ENCODE measurements around the gene MEG3. TPM values are rescaled to one million over a fixed set of nuclear protein-coding genes. Genes with fewer than 3 reads are reported as not detected.
A peak's percentile ranks its signal among the peaks of the same experiment; 100 is the strongest.

Gene MEG3
- total and polyA plus RNA-seq, 2 experiments from 2014 or later, result not detected

DNA sequence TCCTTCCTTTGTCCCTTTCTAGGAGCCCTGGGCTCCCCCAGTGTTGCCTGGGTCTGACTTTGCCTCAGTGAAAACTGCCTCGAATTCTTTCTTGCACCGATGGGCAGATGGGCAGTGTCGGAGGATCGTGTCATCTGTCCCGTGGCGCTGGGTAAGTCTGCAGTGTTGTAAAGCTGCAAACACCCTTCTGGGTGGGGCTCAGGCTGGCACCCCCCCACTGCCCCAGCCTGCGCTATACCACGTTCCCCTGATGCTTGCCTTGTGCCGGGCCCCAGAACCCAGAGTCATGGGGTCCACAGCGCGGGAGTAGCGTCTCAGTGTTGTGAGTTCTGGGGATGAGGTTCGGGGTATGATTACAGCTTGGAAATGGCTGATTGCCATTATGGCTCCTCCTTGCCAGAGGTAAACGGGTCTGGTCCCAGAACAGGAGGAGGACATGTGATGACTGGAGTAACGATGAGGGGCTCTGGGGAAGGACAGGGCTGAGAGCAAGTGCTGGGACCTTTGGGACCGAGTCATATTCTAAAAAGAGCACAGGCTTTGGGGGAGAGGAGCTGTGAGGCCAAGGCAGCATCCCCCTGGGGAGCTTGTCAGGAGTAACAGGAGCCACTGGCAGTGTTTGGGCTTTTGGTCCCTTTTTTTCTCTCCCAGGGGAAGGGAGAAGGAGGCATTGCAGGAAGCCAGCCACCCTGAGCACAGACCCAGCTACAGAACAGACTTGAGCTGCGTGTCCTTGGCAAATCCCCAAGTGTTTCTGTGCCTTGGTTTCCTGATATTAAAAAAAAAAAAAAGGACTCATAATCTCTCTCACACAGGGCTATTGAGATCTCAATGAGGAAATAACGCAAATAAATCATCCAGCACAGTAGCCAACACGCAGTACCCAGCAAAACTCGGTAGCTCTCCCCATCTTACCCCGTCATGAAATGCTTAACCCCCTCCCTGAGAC lies 73.3 kb downstream of the MEG3 start (continued):
- TF ChIP-seq, protein P1, sequence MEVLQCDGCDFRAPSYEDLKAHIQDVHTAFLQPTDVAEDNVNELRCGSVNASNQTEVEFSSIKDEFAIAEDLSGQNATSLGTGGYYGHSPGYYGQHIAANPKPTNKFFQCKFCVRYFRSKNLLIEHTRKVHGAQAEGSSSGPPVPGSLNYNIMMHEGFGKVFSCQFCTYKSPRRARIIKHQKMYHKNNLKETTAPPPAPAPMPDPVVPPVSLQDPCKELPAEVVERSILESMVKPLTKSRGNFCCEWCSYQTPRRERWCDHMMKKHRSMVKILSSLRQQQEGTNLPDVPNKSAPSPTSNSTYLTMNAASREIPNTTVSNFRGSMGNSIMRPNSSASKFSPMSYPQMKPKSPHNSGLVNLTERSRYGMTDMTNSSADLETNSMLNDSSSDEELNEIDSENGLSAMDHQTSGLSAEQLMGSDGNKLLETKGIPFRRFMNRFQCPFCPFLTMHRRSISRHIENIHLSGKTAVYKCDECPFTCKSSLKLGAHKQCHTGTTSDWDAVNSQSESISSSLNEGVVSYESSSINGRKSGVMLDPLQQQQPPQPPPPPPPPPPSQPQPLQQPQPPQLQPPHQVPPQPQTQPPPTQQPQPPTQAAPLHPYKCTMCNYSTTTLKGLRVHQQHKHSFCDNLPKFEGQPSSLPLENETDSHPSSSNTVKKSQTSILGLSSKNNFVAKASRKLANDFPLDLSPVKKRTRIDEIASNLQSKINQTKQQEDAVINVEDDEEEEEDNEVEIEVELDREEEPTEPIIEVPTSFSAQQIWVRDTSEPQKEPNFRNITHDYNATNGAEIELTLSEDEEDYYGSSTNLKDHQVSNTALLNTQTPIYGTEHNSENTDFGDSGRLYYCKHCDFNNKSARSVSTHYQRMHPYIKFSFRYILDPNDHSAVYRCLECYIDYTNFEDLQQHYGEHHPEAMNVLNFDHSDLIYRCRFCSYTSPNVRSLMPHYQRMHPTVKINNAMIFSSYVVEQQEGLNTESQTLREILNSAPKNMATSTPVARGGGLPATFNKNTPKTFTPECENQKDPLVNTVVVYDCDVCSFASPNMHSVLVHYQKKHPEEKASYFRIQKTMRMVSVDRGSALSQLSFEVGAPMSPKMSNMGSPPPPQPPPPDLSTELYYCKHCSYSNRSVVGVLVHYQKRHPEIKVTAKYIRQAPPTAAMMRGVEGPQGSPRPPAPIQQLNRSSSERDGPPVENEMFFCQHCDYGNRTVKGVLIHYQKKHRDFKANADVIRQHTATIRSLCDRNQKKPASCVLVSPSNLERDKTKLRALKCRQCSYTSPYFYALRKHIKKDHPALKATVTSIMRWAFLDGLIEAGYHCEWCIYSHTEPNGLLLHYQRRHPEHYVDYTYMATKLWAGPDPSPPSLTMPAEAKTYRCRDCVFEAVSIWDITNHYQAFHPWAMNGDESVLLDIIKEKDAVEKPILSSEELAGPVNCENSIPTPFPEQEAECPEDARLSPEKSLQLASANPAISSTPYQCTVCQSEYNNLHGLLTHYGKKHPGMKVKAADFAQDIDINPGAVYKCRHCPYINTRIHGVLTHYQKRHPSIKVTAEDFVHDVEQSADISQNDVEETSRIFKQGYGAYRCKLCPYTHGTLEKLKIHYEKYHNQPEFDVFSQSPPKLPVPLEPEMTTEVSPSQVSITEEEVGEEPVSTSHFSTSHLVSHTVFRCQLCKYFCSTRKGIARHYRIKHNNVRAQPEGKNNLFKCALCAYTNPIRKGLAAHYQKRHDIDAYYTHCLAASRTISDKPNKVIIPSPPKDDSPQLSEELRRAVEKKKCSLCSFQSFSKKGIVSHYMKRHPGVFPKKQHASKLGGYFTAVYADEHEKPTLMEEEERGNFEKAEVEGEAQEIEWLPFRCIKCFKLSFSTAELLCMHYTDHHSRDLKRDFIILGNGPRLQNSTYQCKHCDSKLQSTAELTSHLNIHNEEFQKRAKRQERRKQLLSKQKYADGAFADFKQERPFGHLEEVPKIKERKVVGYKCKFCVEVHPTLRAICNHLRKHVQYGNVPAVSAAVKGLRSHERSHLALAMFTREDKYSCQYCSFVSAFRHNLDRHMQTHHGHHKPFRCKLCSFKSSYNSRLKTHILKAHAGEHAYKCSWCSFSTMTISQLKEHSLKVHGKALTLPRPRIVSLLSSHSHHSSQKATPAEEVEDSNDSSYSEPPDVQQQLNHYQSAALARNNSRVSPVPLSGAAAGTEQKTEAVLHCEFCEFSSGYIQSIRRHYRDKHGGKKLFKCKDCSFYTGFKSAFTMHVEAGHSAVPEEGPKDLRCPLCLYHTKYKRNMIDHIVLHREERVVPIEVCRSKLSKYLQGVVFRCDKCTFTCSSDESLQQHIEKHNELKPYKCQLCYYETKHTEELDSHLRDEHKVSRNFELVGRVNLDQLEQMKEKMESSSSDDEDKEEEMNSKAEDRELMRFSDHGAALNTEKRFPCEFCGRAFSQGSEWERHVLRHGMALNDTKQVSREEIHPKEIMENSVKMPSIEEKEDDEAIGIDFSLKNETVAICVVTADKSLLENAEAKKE (CRISPR knock-in tag; IDR thresholded peaks at IDR 0.05), result no peak
- TF ChIP-seq EZH2phosphoT487 (IDR thresholded peaks at IDR 0.05; ENCODE audit: unreplicated experiment) (no peak), ZNF114 (CRISPR knock-in tag; IDR thresholded peaks at IDR 0.05) (no peak), NANOG (IDR thresholded peaks at IDR 0.05; ENCODE audit: borderline replicate concordance) (no peak)

DNA sequence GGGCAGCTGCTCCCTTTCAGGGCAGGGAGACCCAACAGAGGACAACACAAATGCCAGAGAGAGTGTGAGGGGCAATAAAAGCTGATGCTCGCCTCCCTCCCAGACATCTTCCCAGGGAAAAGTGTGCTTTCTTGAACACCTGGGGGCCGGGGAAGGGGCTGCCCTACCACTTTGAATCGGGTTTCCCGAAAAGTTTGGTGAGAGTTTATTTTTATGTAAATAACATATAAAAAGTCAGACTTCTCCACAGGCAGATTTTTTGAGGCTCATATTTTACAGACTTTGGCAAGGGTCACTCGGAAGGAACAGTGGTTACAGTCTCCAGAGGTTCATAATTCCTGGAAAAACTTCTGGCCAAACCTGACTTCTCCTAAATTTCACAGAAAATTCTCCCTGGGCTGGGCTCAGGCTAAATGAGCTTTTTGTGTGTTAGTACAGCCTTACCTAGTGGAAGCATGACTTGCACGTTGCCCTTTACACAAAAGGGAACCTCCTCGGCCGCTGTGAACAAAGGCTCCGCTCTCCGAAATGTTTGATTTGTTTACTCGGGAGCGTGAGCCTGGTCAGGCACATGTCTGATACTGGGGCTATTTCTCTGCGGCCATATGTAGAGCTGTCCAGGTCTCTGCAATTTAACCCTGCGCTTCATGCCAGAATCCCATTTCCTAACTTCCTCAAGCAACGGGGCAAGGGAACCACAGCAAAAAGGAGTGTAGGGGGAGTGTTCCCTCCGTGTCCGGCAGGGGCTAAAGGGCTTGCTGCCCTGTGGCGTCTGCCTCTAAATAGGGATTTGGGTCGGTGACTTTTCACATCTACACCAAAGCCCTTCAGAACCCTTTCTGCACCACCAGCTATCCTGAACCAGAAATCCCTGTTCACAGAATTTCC lies 74.2 kb downstream of the MEG3 start:
- Mint-ChIP-seq H3K4me1 (peaks cover 59% of the 10 kb centered on the region), H3K27ac (peak overlapping the region; percentile 71; the same call in 1 of the 2 replicates), H3K27me3 (ENCODE audit: insufficient read depth, low read depth, poor library complexity) (peaks cover 41% of the 10 kb centered on the region), H3K4me3 (peak overlapping the region; percentile 71), H3K36me3 (ENCODE audit: low read depth) (peaks cover 6% of the 10 kb centered on the region; the same call in 2 of the 3 replicates), H3K9me3 (peaks cover 13% of the 10 kb centered on the region)
- peak; percentile 65 for DNase-seq (ENCODE audit: low spot score)
- Histone ChIP-seq H2AFZ (peak overlapping the region; percentile 99), H4K20me1 (replicated peaks; ENCODE audit: insufficient read depth) (no peaks in the 10 kb centered on the region), H3K9me2 (ENCODE audit: insufficient read depth) (no peaks in the 10 kb centered on the region), H3K27ac (ENCODE audit: low read depth) (no peak overlapping the region), H3K79me2 (replicated peaks; ENCODE audit: insufficient read depth) (no peaks in the 10 kb centered on the region), H3K4me1 (ENCODE audit: insufficient read depth) (peaks cover 37% of the 10 kb centered on the region), H3K4me2 (peak overlapping the region; percentile 81), H3F3A (replicated peaks; ENCODE audit: low read depth) (no peaks in the 10 kb centered on the region), H3K36me3 (ENCODE audit: insufficient read depth) (no peaks in the 10 kb centered on the region), H3K27me3 (ENCODE audit: insufficient read depth) (peaks cover 26% of the 10 kb centered on the region), H3K4me3 (peak overlapping the region; percentile 67)
- peak; percentile 22 for ATAC-seq
- TF ChIP-seq, protein P1 (CRISPR knock-in tag; IDR thresholded peaks at IDR 0.05), result no peak
- TF ChIP-seq ZNF331 (CRISPR knock-in tag; IDR thresholded peaks at IDR 0.05; ENCODE audit: low read depth) (no peak), EZH2 (IDR thresholded peaks at IDR 0.05; ENCODE audit: low read depth, unreplicated experiment) (no peak)

Measured in GM23338 (cell line).